Measurements from ENCODE around the gene PFKP.

PFKP gene

DNA sequence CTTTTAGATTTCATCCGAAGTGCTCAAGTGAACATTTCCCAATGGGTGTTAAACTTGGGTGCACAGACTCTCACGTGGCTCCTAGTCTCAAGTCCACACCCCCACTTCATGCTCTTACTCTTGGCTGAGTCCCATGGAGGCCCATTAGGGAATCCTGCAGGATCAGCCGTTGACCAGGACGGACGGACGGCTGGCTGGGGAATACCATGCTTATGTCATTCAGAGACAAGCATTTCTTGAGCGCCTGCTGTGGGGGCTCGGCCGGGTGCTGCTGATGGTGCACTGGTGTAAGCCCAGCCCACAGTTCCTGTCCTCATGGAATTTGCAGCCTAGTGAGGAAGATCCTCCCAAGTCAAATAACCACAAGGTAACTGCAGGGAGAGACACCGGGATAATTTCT is 60.6 kb downstream of the PFKP start:
- Histone ChIP-seq H2AFZ (ENCODE audit: low read length) (no peak overlapping the region), H3K4me2 (ENCODE audit: low read depth, low read length, poor library complexity, severe bottlenecking) (no peak overlapping the region), H3K27me3 (ENCODE audit: insufficient read depth, low read length, poor library complexity, severe bottlenecking) (no peaks in the 10 kb centered on the region), H3K9me2 (replicated peaks; ENCODE audit: low read depth, low read length) (no peaks in the 10 kb centered on the region), H3K9me3 (ENCODE audit: insufficient read depth, low read depth, low read length) (no peaks in the 10 kb centered on the region), H4K20me1 (ENCODE audit: insufficient read depth, low read length, poor library complexity, severe bottlenecking) (no peaks in the 10 kb centered on the region), H3K36me3 (ENCODE audit: insufficient read depth, low read length) (peaks cover 68% of the 10 kb centered on the region; the same call in 1 of the 2 replicates), H3K79me2 (ENCODE audit: insufficient read depth, low read length) (no peaks in the 10 kb centered on the region), H3K4me1 (ENCODE audit: insufficient read depth, low read length, poor library complexity, severe bottlenecking) (no peaks in the 10 kb centered on the region), H3K4me3 (ENCODE audit: low read length, poor library complexity, severe bottlenecking) (no peak overlapping the region), H3F3A (ENCODE audit: low read depth) (no peaks in the 10 kb centered on the region), H3K9ac (ENCODE audit: low read depth, low read length, poor library complexity, severe bottlenecking) (no peak overlapping the region)
- TF ChIP-seq EZH2phosphoT487 (IDR thresholded peaks at IDR 0.05; ENCODE audit: borderline replicate concordance) (no peak), CTCF (conservative IDR thresholded peaks at IDR 0.05; ENCODE audit: low read length) (no peak)

DNA sequence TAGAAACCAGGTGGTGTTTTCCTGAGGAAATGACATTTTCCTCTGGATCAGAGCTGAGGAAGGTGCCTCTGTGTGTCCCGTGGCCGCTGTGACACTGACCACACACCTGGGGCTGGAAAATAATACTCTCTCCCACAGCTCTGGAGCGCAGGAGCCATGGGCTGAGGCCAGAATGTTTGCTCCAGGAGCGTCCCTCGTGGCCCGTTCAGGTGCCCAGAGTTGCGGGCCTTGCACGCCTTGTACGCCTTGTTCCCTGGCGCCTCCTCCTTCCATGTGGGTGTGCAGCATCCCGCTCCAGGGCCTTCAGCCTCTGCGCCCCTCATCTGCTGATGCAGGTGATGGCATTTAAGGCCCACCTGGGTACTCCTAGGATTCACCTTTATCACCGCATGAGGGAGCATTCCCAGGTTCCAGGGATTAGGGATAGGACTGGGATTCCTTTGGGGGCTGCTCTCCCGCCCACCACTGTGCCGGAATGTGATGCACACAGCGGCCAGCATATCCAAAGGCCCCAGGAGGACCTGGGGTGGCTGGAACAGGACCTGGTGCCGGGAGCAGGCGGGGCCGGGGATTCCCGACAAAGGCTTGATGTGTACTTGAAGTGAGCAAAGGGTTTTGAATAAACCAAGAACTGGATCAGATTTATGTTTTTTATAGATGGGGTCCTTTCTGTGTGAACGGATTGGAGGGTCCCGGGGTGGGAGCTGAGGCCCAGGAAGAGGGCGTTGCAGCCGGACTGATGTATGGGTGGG is 61.2 kb downstream of the PFKP start:
- H3K4me2 ChIP-seq (ENCODE audit: low read depth, low read length, poor library complexity, severe bottlenecking) = no peak overlapping the region
- no peaks in the 10 kb centered on the region for H4K20me1 ChIP-seq (ENCODE audit: insufficient read depth, low read length, poor library complexity, severe bottlenecking)
- no peaks in the 10 kb centered on the region for H3K9me2 ChIP-seq (replicated peaks; ENCODE audit: low read depth, low read length)
- H3K79me2 ChIP-seq (ENCODE audit: insufficient read depth, low read length) = no peaks in the 10 kb centered on the region
- H3K9ac ChIP-seq (ENCODE audit: low read depth, low read length, poor library complexity, severe bottlenecking) = no peak overlapping the region
- peaks cover 68% of the 10 kb centered on the region; the same call in 1 of the 2 replicates for H3K36me3 ChIP-seq (ENCODE audit: insufficient read depth, low read length)
- TF ChIP-seq CTCF (conservative IDR thresholded peaks at IDR 0.05; ENCODE audit: low read length) (no peak), EZH2phosphoT487 (IDR thresholded peaks at IDR 0.05; ENCODE audit: borderline replicate concordance) (no peak)
- H3K4me3 ChIP-seq (ENCODE audit: low read length, poor library complexity, severe bottlenecking) = no peak overlapping the region
- H3K9me3 ChIP-seq (ENCODE audit: insufficient read depth, low read depth, low read length) = no peaks in the 10 kb centered on the region
- no peaks in the 10 kb centered on the region for H3K27me3 ChIP-seq (ENCODE audit: insufficient read depth, low read length, poor library complexity, severe bottlenecking)
- H3F3A ChIP-seq (ENCODE audit: low read depth) = no peaks in the 10 kb centered on the region
- no peak overlapping the region for H2AFZ ChIP-seq (ENCODE audit: low read length)
- H3K4me1 ChIP-seq (ENCODE audit: insufficient read depth, low read length, poor library complexity, severe bottlenecking) = no peaks in the 10 kb centered on the region

- Histone ChIP-seq H3K9me3 (ENCODE audit: insufficient read depth, low read depth, low read length) (no peaks in the 10 kb centered on the region), H4K20me1 (ENCODE audit: insufficient read depth, low read length, poor library complexity, severe bottlenecking) (no peaks in the 10 kb centered on the region), H3K4me1 (ENCODE audit: insufficient read depth, low read length, poor library complexity, severe bottlenecking) (no peaks in the 10 kb centered on the region), H3K36me3 (ENCODE audit: insufficient read depth, low read length) (peaks cover 70% of the 10 kb centered on the region; the same call in 1 of the 2 replicates), H3K9me2 (replicated peaks; ENCODE audit: low read depth, low read length) (no peaks in the 10 kb centered on the region), H3K27me3 (ENCODE audit: insufficient read depth, low read length, poor library complexity, severe bottlenecking) (no peaks in the 10 kb centered on the region), H3K4me2 (ENCODE audit: low read depth, low read length, poor library complexity, severe bottlenecking) (no peak overlapping the region), H3K4me3 (ENCODE audit: low read length, poor library complexity, severe bottlenecking) (no peak overlapping the region), H3F3A (ENCODE audit: low read depth) (no peaks in the 10 kb centered on the region), H3K9ac (ENCODE audit: low read depth, low read length, poor library complexity, severe bottlenecking) (no peak overlapping the region), H2AFZ (ENCODE audit: low read length) (no peak overlapping the region), H3K79me2 (ENCODE audit: insufficient read depth, low read length) (no peaks in the 10 kb centered on the region)
- no peak for TF ChIP-seq EZH2phosphoT487 (IDR thresholded peaks at IDR 0.05; ENCODE audit: borderline replicate concordance)
- no peak for TF ChIP-seq CTCF (conservative IDR thresholded peaks at IDR 0.05; ENCODE audit: low read length)
Measured at GRCh38 chr10:3129581-3130340, 62.4 kb downstream of the PFKP start.
